Astrocyte (in vitro differentiated cells and primary cell): Measurements from ENCODE around the gene PER1. TPM values are rescaled to one million over a fixed set of nuclear protein-coding genes. Genes with fewer than 3 reads are reported as not detected.

Experiments used
- DNase-seq: peaks from one replicate; pipeline ENCODE4 v3.0.0-alpha.2; 2010; ENCODE audit warnings: low read depth
- FAIRE-seq: peaks from 2 replicates; lab custom pipeline; 2011; peaks lifted over from hg19 to GRCh38; lab: Jason Lieb, UNC
- H2AFZ ChIP-seq: 2 replicates; pipeline ENCODE4 v1.6.0; 2012; ENCODE audit warnings: low read depth, low read length, inconsistent platforms
- H3K27ac ChIP-seq: 2 replicates; pipeline ENCODE4 v1.5.1; 2011; ENCODE audit warnings: low read depth, low read length, inconsistent platforms
- H3K27me3 ChIP-seq: 2 replicates; pipeline ENCODE4 v1.6.0; 2011; ENCODE audit warnings: low read length, inconsistent platforms; ENCODE audit not compliant: insufficient read depth
- H3K36me3 ChIP-seq: 2 replicates; pipeline ENCODE4 v1.5.1; 2011; ENCODE audit warnings: low read length, inconsistent platforms; ENCODE audit not compliant: insufficient read depth
- H3K4me1 ChIP-seq: 2 replicates; pipeline ENCODE4 v1.5.1; 2011; ENCODE audit warnings: low read length, inconsistent platforms; ENCODE audit not compliant: insufficient read depth
- H3K4me2 ChIP-seq: 2 replicates; pipeline ENCODE4 v1.6.0; 2012; ENCODE audit warnings: low read length, inconsistent platforms
- H3K4me3 ChIP-seq: 2 replicates; pipeline ENCODE4 v1.5.1; 2011; ENCODE audit warnings: low read depth, mild to moderate bottlenecking, low read length, inconsistent platforms; ENCODE audit not compliant: insufficient read depth
- H3K79me2 ChIP-seq: 2 replicates; pipeline ENCODE4 v1.6.0; 2012; ENCODE audit warnings: mild to moderate bottlenecking, low read length, inconsistent platforms; ENCODE audit not compliant: insufficient read depth
- H3K9ac ChIP-seq: 2 replicates; pipeline ENCODE4 v1.6.0; 2012; ENCODE audit warnings: mild to moderate bottlenecking, low read length, inconsistent platforms
- H3K9me3 ChIP-seq: 2 replicates; pipeline ENCODE4 v1.5.1; 2012; ENCODE audit warnings: low read depth, mild to moderate bottlenecking, low read length, inconsistent platforms; ENCODE audit not compliant: insufficient read depth
- H4K20me1 ChIP-seq: 2 replicates; pipeline ENCODE4 v1.6.0; 2012; ENCODE audit warnings: low read length, inconsistent platforms; ENCODE audit not compliant: insufficient read depth
- H3K27ac Mint-ChIP-seq: one replicate; pipeline ENCODE4 v1.8.0; 2021; ENCODE audit warnings: mild to moderate bottlenecking, mixed read lengths; ENCODE audit not compliant: unreplicated experiment
- H3K27me3 Mint-ChIP-seq: one replicate; pipeline ENCODE4 v1.8.0; 2021; ENCODE audit warnings: low read depth, mixed read lengths; ENCODE audit not compliant: unreplicated experiment
- H3K36me3 Mint-ChIP-seq: one replicate; pipeline ENCODE4 v1.8.0; 2021; ENCODE audit warnings: low read depth, mixed read lengths; ENCODE audit not compliant: unreplicated experiment
- H3K4me1 Mint-ChIP-seq: one replicate; pipeline ENCODE4 v1.8.0; 2021; ENCODE audit warnings: low read depth, mixed read lengths; ENCODE audit not compliant: unreplicated experiment
- H3K4me3 Mint-ChIP-seq: one replicate; pipeline ENCODE4 v1.8.0; 2021; ENCODE audit warnings: mild to moderate bottlenecking, moderate library complexity, mixed read lengths; ENCODE audit not compliant: unreplicated experiment
- H3K9me3 Mint-ChIP-seq: one replicate; pipeline ENCODE4 v1.8.0; 2021; ENCODE audit warnings: mild to moderate bottlenecking, mixed read lengths; ENCODE audit not compliant: unreplicated experiment
- CTCF ChIP-seq: IDR thresholded peaks from 2 replicates; pipeline ENCODE4 v1.5.1; 2011; ENCODE audit warnings: low read depth, mild to moderate bottlenecking, inconsistent platforms, low read length, moderate library complexity; ENCODE audit not compliant: insufficient read depth
- EZH2 ChIP-seq: IDR thresholded peaks from 2 replicates; pipeline ENCODE4 v1.6.1; 2012; ENCODE audit warnings: mild to moderate bottlenecking, low read length, inconsistent platforms; ENCODE audit not compliant: insufficient read depth
- total RNA-seq: library from RNA; stranded (reverse); gene quantifications from 2 replicates; pipeline ENCODE4 v1.2.1, GENCODE V29; 2021

The PER1 gene
- total RNA-seq, 1 donor from 2014 or later: 17.0 TPM

- no peaks in the 10 kb centered on the region for H3K9me3 Mint-ChIP-seq
- Histone ChIP-seq H2AFZ (peak within 1 kb of the TSS; percentile 85), H4K20me1 (peaks cover 15% of the 10 kb centered on the region), H3K27ac (no peak within 1 kb of the TSS), H3K4me1 (peaks cover 47% of the 10 kb centered on the region), H3K36me3 (no peaks in the 10 kb centered on the region), H3K4me2 (peak within 1 kb of the TSS; percentile 97), H3K4me3 (peak within 1 kb of the TSS; percentile 60), H3K9me3 (no peaks in the 10 kb centered on the region), H3K27me3 (peaks cover 20% of the 10 kb centered on the region), H3K79me2 (no peaks in the 10 kb centered on the region), H3K9ac (peak within 1 kb of the TSS; percentile 49)
- TF ChIP-seq CTCF (no peak), EZH2 (peak; percentile 42)
- DNase-seq (no peak), FAIRE-seq (no peak)
- H3K27ac Mint-ChIP-seq: peak within 1 kb of the TSS; percentile 48
- H3K27me3 Mint-ChIP-seq: peaks cover 36% of the 10 kb centered on the region
- no peaks in the 10 kb centered on the region for H3K36me3 Mint-ChIP-seq
- H3K4me1 Mint-ChIP-seq: peaks cover 14% of the 10 kb centered on the region
- peak within 1 kb of the TSS; percentile 83 for H3K4me3 Mint-ChIP-seq
Measured at GRCh38 chr17:8123695-8124349, 28.4 kb downstream of the PER1 start, which contains the start of gene HES7. Gene HES7 (minus strand): TSS chr17:8124106. CDS start chr17:8124084, 22 bp downstream.

GRCh38 chr17:8122924-8123694 is 29.1 kb downstream of the PER1 start:
- H2AFZ ChIP-seq: peak overlapping the region; percentile 85
- Mint-ChIP-seq H3K36me3 (no peaks in the 10 kb centered on the region), H3K27me3 (peaks cover 32% of the 10 kb centered on the region), H3K4me3 (peak overlapping the region; percentile 83), H3K9me3 (no peaks in the 10 kb centered on the region), H3K27ac (peak overlapping the region; percentile 48), H3K4me1 (peaks cover 14% of the 10 kb centered on the region)
- no peak overlapping the region for H3K27ac ChIP-seq
- H3K9me3 ChIP-seq: no peaks in the 10 kb centered on the region
- FAIRE-seq: no peak
- TF ChIP-seq EZH2: peak; percentile 56
- no peak for TF ChIP-seq CTCF
- H3K79me2 ChIP-seq: no peaks in the 10 kb centered on the region
- peak overlapping the region; percentile 60 for H3K4me3 ChIP-seq
- peak overlapping the region; percentile 97 for H3K4me2 ChIP-seq
- peaks cover 52% of the 10 kb centered on the region for H3K4me1 ChIP-seq
- H3K9ac ChIP-seq: peak overlapping the region; percentile 49
- peaks cover 20% of the 10 kb centered on the region for H3K27me3 ChIP-seq
- H3K36me3 ChIP-seq: no peaks in the 10 kb centered on the region
- peaks cover 15% of the 10 kb centered on the region for H4K20me1 ChIP-seq
- DNase-seq: no peak
